Right forelimb (tissue), 1 donor: Measurements from ENCODE around the gene MEI1.

ENCODE experiments used
- DNase-seq: peaks from one replicate; pipeline ENCODE4 v3.0.0-alpha.2; 2018

MEI1 gene

DNA sequence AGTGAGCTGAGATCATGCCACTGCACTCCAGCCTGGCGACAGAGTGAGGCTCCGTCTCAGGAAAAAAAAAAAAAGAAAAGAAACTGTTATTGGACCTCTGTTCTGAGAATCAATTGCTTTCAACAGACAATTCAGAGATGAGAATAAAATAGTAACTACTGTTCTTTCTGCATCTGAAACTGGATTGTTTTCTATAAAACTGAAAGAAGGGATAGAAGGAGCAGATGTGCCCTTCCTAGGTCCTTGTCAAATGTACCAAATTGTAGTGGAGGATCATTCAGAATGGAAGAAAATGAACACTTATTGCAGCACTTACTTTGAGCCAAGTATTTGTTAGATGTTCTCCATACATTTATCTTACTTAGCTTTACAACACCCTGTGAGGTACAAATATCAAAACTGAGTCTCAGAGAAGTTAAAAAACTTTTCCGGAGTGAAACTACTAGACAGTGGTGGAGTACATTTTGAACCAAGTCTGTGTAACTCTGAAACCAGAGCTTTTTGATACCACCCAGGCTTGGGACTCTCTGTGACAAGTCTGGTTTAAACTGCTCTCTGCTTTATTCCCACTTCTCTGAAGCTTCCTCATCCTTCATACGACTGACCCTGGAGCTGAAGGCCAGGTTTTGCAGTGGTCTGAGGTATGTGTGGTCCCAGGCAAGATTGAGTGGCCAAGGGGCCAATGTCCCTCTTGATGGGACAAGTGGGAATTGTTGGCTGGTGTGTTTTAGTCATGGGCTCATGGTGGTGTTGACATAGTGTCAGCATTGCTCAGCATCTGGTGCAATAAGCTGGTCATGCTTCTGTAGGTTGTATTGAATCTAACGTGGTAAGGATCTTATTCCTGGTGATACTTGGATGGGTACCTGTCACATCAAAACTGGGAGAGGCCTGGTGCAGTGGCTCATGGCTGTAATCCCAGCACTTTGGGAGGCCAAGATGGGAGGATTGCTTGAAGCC is 53.0 kb downstream of the MEI1 start:
- DNase-seq: no peak

- DNase-seq: no peak
These were observed 54.7 kb downstream of the MEI1 start for GRCh38 chr22:41753984-41754383.

- DNase-seq: no peak
These were observed 58.2 kb downstream of the MEI1 start for GRCh38 chr22:41757502-41757901.

- DNase-seq: no peak
These were observed 58.9 kb downstream of the MEI1 start for GRCh38 chr22:41758231-41758630.

GRCh38 chr22:41762980-41763779 is 63.9 kb downstream of the MEI1 start:
- DNase-seq: no peak

- no peak for DNase-seq
These were observed 67.2 kb downstream of the MEI1 start for GRCh38 chr22:41766476-41766875.

- DNase-seq: no peak
These were observed 69.1 kb downstream of the MEI1 start for GRCh38 chr22:41768430-41768829.

GRCh38 chr22:41770715-41771468 is 71.6 kb downstream of the MEI1 start:
- no peak for DNase-seq

DNA sequence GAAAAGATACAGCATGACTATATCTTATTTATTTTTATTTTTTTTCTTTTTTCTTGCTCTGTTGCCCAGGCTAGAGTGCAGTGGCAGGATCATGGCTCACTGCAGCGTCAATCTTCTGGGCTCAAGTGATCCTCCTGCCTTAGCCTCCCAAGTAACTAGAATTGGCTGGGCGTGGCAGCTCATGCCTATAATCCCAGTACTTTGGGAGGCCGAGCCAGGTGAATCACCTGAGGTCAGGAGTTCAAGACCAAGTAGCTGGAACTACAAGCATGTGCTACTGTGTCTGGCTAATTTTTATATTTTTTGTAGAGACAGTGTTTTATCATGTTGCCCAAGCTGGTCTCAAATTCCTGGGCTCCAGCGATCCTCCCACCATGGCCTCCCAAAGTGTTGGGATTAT is 72.9 kb downstream of the MEI1 start:
- no peak for DNase-seq

- DNase-seq: no peak
These were observed 73.3 kb downstream of the MEI1 start for GRCh38 chr22:41772645-41773044.

DNA sequence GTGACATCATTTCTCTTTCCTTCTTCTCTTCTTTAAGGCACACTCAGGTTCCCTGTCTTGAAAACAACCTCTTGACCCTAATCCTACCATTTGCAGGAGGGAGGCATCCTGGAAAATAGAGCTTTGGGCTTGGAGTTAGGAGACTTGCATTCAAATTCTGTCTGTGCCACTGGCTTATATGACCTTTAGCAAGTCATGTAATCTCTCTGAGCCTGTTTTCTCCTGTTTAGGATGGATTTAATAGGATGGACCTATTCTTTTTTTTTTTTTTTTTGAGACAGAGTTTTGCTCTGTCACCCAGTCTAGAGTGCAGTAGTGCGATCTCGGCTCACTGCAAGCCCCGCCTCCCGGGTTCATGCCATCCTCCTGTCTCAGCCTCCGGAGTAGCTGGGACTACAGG is 76.0 kb downstream of the MEI1 start:
- no peak for DNase-seq

DNA sequence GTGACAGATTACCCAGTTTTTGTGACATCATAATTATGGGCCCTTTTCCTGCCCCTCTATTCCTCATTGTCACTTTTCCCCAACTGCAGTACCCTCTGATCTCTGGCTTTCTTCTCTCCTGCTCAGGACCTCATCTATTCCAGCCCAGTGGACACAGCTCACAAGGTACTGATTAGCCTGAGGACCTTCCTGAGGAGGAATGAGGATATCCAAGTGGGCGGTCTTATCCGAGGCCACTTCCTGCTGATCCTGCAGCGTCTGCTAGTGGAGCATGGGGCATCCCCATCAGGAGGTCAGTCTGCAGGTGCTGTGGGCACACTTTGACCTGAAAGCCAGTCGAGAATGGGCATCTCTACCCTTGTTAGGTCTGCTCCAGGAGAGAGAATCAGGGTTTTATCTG is 76.7 kb downstream of the MEI1 start:
- DNase-seq: no peak

- DNase-seq: no peak
These were observed 77.1 kb downstream of the MEI1 start for GRCh38 chr22:41776381-41776780.

DNA sequence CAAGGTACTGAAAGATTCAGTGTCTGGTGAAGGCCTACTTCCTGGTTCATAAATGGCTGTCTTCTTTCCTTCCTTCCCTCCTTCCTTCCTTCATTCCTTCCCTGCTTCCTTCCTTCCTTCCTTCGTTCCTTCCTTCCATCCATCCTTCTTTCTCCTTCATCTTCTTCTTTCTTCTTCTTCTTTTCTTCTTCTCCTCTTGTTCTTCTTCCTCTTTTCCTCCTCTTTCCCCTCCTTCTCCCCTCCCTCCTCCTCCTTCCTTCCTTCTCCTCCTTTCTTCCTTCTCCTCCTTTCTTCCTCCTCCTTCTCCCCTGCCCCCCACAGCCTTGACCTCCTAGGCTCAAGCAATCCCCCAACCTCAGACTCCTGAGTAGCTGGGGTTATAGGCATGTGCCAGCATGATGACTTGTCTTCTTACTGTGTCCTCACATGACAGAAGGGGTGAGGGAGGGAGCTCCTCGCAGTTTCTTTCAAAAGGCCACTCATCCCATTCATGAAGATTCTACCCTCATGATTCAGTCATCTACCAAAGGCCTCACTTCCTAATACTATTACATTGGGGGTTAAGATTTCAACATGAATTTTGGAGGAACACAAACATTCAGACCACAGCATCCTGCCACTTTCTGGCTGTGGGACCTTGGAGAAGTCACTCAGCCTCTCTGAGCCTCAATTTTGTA is 78.6 kb downstream of the MEI1 start:
- DNase-seq: no peak

DNA sequence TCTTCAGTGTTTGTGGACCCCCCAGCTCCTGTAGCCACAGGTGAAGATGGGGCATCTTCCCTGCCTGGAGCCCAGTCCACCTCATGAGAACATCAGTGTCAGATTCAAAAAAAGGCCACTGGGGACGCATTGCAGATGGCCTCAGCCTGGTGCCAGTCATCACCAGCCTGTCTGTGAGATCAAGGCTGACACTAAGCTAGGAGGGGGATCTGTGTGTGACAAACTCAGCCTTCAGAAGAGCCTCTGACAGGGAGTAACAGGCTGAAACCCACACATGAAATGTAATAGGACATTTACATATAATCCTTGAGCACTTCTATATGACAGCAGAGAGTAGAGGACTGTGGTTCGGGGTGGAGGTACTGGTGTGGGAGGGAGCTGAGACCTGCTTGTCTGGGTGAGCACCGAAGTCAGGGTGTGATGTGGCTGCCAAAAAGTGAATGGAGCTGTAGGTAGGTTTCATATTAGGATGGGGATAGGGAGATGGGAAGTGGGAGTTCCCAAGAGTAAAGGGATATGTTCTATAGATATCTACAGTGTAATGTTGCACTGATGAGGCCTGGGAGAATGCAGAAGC is 80.7 kb downstream of the MEI1 start:
- no peak for DNase-seq

- peak; percentile 51 for DNase-seq
These were observed 81.6 kb downstream of the MEI1 start for GRCh38 chr22:41780746-41781505.

GRCh38 chr22:41781507-41781906 is 82.2 kb downstream of the MEI1 start:
- DNase-seq: no peak

DNA sequence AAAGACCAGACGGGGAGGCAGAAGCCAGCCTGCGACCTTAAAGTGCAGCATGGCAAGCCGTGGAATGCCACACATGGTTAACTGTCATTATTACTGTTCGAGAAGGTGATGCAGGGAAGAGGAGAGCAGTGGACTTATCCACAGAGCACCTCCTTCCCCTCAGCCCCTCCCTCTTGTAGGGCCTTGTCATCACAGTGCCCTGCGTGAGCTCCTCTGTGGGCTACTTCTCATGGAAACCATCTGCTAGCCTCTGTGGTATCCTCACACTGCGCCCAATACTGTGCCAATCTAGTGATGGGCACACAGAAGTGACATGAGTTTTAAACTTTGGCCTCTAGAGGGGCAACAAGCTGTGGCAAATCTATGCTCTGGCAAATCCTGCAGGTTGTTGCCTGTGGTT is 83.0 kb downstream of the MEI1 start:
- DNase-seq: no peak

DNA sequence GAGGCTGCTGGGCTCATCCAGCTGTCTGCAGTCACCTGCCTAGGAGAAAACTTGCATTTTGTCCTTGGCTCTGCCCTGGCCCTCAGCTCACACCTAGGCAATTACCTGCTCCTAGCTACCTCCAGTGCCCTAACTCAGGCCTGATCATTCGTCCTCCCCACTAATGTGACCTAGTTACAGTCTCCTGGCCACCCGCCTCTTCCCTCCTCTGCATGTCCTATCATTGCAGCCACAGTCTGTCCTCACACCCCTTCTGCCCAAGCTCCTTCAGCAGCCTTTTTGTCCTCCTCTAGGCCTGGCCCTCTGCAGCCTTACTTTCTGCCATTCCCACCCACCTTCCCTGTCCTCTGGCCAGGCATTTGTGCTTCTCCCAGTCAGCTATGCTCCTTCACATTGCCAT is 83.4 kb downstream of the MEI1 start:
- no peak for DNase-seq

DNA sequence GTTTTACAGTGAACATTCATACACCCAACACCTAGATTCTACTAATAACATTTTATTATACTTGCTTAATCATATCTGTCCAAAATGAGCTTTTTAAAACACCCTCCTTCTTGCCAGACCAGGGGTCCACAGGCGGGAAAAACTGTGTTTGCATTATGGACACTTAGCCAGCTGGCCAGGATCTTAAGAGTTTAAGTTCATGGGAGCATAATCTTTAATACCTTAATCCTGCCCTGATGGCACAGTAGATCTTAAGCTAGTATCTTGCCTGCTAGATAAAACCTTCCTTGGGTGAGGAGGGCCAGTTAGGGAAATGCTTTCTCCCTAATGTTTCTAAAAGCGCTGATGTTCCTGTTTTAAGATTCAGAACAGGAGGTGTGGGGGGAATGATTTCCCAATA is 88.0 kb downstream of the MEI1 start:
- DNase-seq: no peak

DNA sequence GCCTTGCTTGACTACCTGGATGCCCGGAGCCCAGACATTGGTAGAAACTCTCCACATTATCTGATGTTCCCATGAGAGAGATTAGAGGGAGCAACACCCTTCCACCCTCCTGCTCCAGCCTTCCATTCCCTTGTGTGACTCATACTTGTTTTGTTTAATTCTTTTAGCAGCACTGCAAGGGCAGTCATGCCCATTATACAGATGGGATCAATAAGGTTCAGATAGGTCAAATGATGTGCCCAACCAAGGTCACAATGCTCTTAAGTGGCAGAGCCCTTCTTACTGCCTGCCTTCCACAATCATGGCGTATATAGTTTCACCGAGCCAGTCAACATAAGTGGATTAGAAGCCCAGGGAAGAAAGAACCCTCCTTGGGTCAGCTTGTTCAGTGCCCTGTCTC is 94.6 kb downstream of the MEI1 start:
- no peak for DNase-seq

DNA sequence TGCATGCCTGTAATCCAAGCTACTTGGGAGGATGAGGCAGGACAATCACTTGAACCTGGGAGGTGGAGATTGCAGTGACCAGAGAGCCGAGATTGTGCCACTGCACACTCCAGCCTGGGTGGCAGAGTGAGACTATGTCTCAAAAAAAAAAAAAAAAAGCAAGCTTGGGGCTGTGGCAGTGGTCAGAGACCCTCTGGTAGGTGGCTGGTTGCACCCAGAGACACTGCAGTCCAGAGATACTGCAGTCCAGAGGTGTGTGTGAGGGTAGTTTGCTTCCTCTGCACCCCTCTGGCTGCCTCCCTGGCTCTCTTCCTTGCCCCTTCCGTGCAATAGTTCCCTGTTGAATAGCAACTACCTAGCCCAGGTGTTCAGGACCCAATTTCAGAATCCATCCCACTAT is 99.4 kb downstream of the MEI1 start:
- no peak for DNase-seq
